Breast epithelium (tissue), 4 donors: ENCODE measurements around the gene RPS24. TPM values are rescaled to one million over a fixed set of nuclear protein-coding genes. Genes with fewer than 3 reads are reported as not detected.
"Not testable (repeated sequence)": the region's sequence is repeated elsewhere in the genome, so short reads cannot be mapped to it uniquely, and the experiment has no call there.

Experiments used
- DNase-seq, 2 donors: peaks; one replicate each; pipeline ENCODE4 v3.0.0-alpha.2; 2019; ENCODE audit warnings: low spot score in 2 of 2
- H3K27ac ChIP-seq, 2 donors: fragments of 200-600 bp; sonication (generic) in 1 of 2; one replicate each; pipeline ENCODE4 v1.5.1; 2016 to 2019; ENCODE audit warnings: mild to moderate bottlenecking in 1 of 2
- H3K27me3 ChIP-seq, 2 donors: fragments of 200-600 bp; sonication (generic) in 1 of 2; one replicate each; pipeline versions ENCODE4 v1.5.1 to v1.6.0; 2017 to 2019; ENCODE audit warnings: control low read depth in 1 of 2, mild to moderate bottlenecking in 1 of 2
- H3K36me3 ChIP-seq: fragments of 200-600 bp; one replicate; pipeline ENCODE4 v1.5.1; 2019
- H3K4me1 ChIP-seq, 2 donors: fragments of 200-600 bp; sonication (generic); one replicate each; pipeline ENCODE4 v1.5.1; 2016 to 2019; ENCODE audit warnings: control low read depth in 1 of 2
- H3K4me3 ChIP-seq, 3 donors: fragments of 200-600 bp; sonication (generic); 1 replicate in 2 of 3; 2 replicates in 1 of 3; pipeline ENCODE4 v1.5.1; 2016 to 2019; ENCODE audit warnings: mild to moderate bottlenecking in 3 of 3, moderate library complexity in 2 of 3
- H3K9me3 ChIP-seq, 2 donors: fragments of 200-600 bp; sonication (generic) in 1 of 2; one replicate each; pipeline ENCODE4 v1.5.1; 2016 to 2019; ENCODE audit warnings: control low read depth in 1 of 2
- CTCF ChIP-seq, 3 donors: fragments of 450-650 bp; IDR thresholded peaks; one replicate each; pipeline ENCODE4 v1.5.1; 2016 to 2017; ENCODE audit warnings: antibody characterized with exemption in 3 of 3, mild to moderate bottlenecking in 3 of 3, moderate library complexity in 3 of 3
- POLR2A ChIP-seq: fragments of 450-650 bp; IDR thresholded peaks from one replicate; pipeline ENCODE4 v1.6.1; 2016; ENCODE audit warnings: antibody characterized with exemption, mild to moderate bottlenecking, moderate library complexity
- POLR2AphosphoS5 ChIP-seq, 3 donors: sonication (generic); formaldehyde crosslinking; IDR thresholded peaks; one replicate each; pipeline ENCODE4 v1.6.1; 2017; ENCODE audit warnings: antibody characterized with exemption in 3 of 3
- intact Hi-C: fragments of 100-400 bp; cut with DNase I; formaldehyde crosslinking; loops from one replicate; pipeline ENCODE4 v1.15.1; 2023; ENCODE audit warnings: low total_unique reads
- total RNA-seq, 3 donors: library from RNA; depleted of rRNA; stranded (reverse); fragments of >200 nt; gene quantifications; one replicate each; pipeline ENCODE4 v1.1.0, GENCODE V29; 2016

RPS24 gene
- total RNA-seq, 3 donors from 2014 or later, result 2,814 to 3,927 (median 3,251) TPM

GRCh38 chr10:78070726-78071125 lies 37.1 kb downstream of the RPS24 start:
- Histone ChIP-seq H3K27me3 (no peaks in the 10 kb centered on the region), H3K4me3 (no peak overlapping the region), H3K9me3 (no peaks in the 10 kb centered on the region), H3K36me3 (no peaks in the 10 kb centered on the region), H3K27ac (no peak overlapping the region), H3K4me1 (no peaks in the 10 kb centered on the region)
- TF ChIP-seq POLR2AphosphoS5 (IDR thresholded peaks at IDR 0.05), result no peak
- TF ChIP-seq CTCF (IDR thresholded peaks at IDR 0.05), result no peak
- no peak for TF ChIP-seq POLR2A
- DNase-seq, result no peak
- intact Hi-C loops, result no loop called here

GRCh38 chr10:78071140-78071856 lies 37.6 kb downstream of the RPS24 start:
- Histone ChIP-seq H3K27ac (no peak overlapping the region), H3K4me1 (no peaks in the 10 kb centered on the region), H3K27me3 (no peaks in the 10 kb centered on the region), H3K9me3 (no peaks in the 10 kb centered on the region), H3K36me3 (no peaks in the 10 kb centered on the region), H3K4me3 (no peak overlapping the region)
- TF ChIP-seq CTCF (IDR thresholded peaks at IDR 0.05), result no peak
- no peak for TF ChIP-seq POLR2A
- no peak for TF ChIP-seq POLR2AphosphoS5 (IDR thresholded peaks at IDR 0.05)
- DNase-seq, result no peak
- intact Hi-C loops, result no loop called here

GRCh38 chr10:78071857-78072179 lies 38.2 kb downstream of the RPS24 start:
- Histone ChIP-seq H3K36me3 (no peaks in the 10 kb centered on the region), H3K4me3 (no peak overlapping the region), H3K27me3 (no peaks in the 10 kb centered on the region), H3K4me1 (no peaks in the 10 kb centered on the region), H3K27ac (no peak overlapping the region), H3K9me3 (no peaks in the 10 kb centered on the region)
- TF ChIP-seq CTCF (IDR thresholded peaks at IDR 0.05) (no peak), POLR2A (no peak), POLR2AphosphoS5 (IDR thresholded peaks at IDR 0.05) (no peak)
- DNase-seq, result no peak
- intact Hi-C loops, result no loop called here

GRCh38 chr10:78072504-78072903 lies 38.8 kb downstream of the RPS24 start:
- H3K4me1 ChIP-seq, result no peaks in the 10 kb centered on the region
- no peak overlapping the region for H3K4me3 ChIP-seq
- no peak overlapping the region for H3K27ac ChIP-seq
- DNase-seq, result no peak
- no peak for TF ChIP-seq POLR2AphosphoS5 (IDR thresholded peaks at IDR 0.05)
- no peak for TF ChIP-seq POLR2A
- TF ChIP-seq CTCF (IDR thresholded peaks at IDR 0.05), result no peak
- intact Hi-C loops, result no loop called here
- H3K36me3 ChIP-seq, result no peaks in the 10 kb centered on the region
- H3K27me3 ChIP-seq, result no peaks in the 10 kb centered on the region
- H3K9me3 ChIP-seq, result no peaks in the 10 kb centered on the region

- H3K27ac ChIP-seq, H3K4me3 ChIP-seq, H3K9me3 ChIP-seq, DNase-seq, H3K27me3 ChIP-seq, H3K36me3 ChIP-seq, H3K4me1 ChIP-seq, intact Hi-C loops: not testable (repeated sequence)
Observed at GRCh38 chr10:78075806-78076205, 42.1 kb downstream of the RPS24 start.
